ENCODE results near the gene NLRX1. TPM values are rescaled to one million over a fixed set of nuclear protein-coding genes. Genes with fewer than 3 reads are reported as not detected.
A peak's percentile ranks its signal among the peaks of the same experiment; 100 is the strongest.
"Not testable (repeated sequence)": the region's sequence is repeated elsewhere in the genome, so short reads cannot be mapped to it uniquely, and the experiment has no call there.

The NLRX1 gene
- total RNA-seq, 1 donor = 16.4 TPM

- TF ChIP-seq CTCF (IDR thresholded peaks at IDR 0.05; ENCODE audit: insufficient read depth, low read depth, low read length) = no peak
- DNase-seq (ENCODE audit: low read depth) = peak; percentile 53
- H3K4me3 ChIP-seq (ENCODE audit: low read depth, low read length) = no peak overlapping the region
Measured at GRCh38 chr11:119166368-119167076, 2.0 kb upstream of the NLRX1 start.

DNA sequence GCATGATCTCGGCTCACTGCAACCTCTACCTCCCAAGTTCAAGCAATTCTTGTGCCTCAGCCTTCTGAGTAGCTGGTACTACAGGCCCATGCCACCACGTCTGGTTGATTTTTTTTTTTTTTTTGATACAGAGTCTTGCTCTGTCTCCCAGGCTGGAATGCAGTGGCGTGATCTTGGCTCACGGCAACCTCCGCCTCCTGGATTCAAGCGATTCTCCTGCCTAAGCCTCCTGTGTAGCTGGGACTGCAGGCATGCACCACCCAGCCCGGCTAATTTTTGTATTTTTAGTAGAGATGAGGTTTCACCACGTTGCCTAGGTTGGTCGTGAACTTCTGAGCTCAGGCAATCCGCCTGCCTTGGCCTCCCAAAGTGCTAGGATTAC lies 1.5 kb upstream of the NLRX1 start:
- not testable (repeated sequence) for DNase-seq (ENCODE audit: low read depth); H3K4me3 ChIP-seq (ENCODE audit: low read depth, low read length)

DNA sequence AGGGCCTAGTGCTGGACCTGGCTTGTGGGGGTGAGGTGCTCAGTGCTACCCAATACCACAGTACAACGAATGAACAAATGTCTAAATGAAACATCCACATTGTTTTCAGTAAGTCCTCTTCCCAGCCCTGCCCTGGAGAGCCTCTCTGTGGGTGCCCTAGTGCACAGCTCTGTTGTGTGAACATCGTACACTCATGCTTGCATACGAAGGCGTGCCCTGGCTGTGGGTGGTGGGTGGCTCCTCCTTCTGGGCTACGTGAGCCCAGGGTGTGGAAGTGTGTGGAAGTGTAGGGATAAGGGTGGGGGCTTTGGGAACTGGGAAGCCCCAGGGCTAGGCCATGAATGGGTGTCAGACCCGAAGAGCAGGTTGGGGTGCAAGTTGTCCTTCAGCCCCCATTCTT lies 592 bp upstream of the NLRX1 start:
- DNase-seq (ENCODE audit: low read depth) = no peak
- TF ChIP-seq CTCF (IDR thresholded peaks at IDR 0.05; ENCODE audit: insufficient read depth, low read depth, low read length) = no peak
- no peak overlapping the region for H3K4me3 ChIP-seq (ENCODE audit: low read depth, low read length)

DNA sequence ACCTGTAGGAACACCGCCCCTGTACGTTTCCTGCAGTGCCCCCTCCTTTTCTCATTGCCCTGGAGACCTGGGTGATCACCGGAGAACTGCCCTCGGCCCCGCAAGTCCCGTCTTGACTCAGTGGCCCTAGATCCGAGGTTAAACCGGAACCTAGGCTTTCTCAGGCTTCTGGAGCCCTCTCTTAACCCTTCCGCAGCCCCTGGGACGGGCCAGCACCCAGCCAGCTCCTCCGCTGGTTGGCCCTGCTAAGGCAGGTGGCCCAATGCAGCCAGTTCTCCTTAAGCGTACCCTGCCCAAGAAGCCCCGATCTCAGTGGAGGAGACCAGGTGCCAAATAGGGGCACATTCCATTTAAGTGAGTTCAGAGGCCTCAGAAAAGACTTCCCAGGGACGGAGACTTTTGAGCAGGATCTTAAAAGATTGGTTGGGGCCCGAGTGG lies 776 bp downstream of the NLRX1 start:
- TF ChIP-seq CTCF (IDR thresholded peaks at IDR 0.05; ENCODE audit: insufficient read depth, low read depth, low read length) = no peak
- peak overlapping the region; percentile 64 for H3K4me3 ChIP-seq (ENCODE audit: low read depth, low read length)
- peak; percentile 15 for DNase-seq (ENCODE audit: low read depth)

DNA sequence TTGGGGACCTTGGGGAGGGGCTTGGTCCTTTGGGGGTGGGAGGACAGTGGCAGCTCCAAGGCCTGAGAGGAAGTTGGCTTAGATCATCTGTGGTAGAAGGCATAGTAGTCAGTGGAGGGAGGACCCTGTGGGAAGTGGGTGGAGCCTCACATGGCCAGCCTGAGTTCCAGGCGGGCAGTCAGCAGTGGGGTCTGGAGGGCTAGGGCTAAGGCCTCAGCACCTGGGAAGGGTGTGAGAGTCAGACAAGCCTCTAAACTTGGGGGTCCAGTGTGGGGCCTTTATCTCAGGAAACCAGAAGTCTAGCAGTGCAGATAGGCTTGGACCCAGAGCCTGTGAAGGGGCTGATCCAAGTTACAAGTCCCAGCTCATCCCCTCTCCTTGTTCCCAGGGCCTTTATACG lies 4.0 kb downstream of the NLRX1 start:
- TF ChIP-seq CTCF (IDR thresholded peaks at IDR 0.05; ENCODE audit: insufficient read depth, low read depth, low read length) = no peak
- no peak for DNase-seq (ENCODE audit: low read depth)
- no peak overlapping the region for H3K4me3 ChIP-seq (ENCODE audit: low read depth, low read length)

GRCh38 chr11:119173453-119173852 lies 4.9 kb downstream of the NLRX1 start:
- no peak overlapping the region for H3K4me3 ChIP-seq (ENCODE audit: low read depth, low read length)
- no peak for TF ChIP-seq CTCF (IDR thresholded peaks at IDR 0.05; ENCODE audit: insufficient read depth, low read depth, low read length)
- DNase-seq (ENCODE audit: low read depth) = no peak

DNA sequence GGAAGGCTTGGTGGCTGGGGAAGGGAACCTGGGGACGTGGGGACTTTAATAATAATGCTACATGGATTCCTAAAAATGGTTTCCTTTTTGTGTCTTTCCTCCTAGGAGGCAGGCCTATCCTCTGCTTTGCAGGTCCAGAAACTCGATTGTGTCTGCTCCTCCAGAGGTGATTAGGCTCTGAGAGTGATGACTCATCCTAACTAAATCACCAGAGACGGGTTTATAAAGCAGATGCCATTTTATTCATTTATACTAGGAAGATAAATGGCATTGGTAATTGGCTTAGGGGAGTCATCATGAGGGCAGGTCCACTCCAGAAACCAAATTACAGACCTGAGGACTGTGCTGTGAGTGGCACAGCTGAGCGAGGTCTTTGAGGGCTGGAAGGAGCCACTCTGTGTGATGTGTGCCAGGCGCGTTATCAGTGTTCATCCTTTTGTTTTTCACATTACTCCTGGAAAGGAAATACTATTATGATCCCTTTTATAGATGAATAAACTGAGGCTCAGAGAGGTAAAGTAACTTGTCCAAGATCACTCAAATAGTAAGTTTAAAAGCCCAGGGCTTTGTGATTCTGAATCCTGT lies 7.1 kb downstream of the NLRX1 start:
- no peak for TF ChIP-seq CTCF (IDR thresholded peaks at IDR 0.05; ENCODE audit: insufficient read depth, low read depth, low read length)
- no peak overlapping the region for H3K4me3 ChIP-seq (ENCODE audit: low read depth, low read length)
- peak; percentile 33 for DNase-seq (ENCODE audit: low read depth)

Measured in fibroblast of villous mesenchyme (primary cell).